ENCODE measurements around the gene THSD8.
A peak's percentile ranks its signal among the peaks of the same experiment; 100 is the strongest.
"Not testable (repeated sequence)": the region's sequence is repeated elsewhere in the genome, so short reads cannot be mapped to it uniquely, and the experiment has no call there.

The THSD8 gene

GRCh38 chr19:12825254-12826131 lies 23.6 kb downstream of the THSD8 start:
- no peak for ATAC-seq

DNA sequence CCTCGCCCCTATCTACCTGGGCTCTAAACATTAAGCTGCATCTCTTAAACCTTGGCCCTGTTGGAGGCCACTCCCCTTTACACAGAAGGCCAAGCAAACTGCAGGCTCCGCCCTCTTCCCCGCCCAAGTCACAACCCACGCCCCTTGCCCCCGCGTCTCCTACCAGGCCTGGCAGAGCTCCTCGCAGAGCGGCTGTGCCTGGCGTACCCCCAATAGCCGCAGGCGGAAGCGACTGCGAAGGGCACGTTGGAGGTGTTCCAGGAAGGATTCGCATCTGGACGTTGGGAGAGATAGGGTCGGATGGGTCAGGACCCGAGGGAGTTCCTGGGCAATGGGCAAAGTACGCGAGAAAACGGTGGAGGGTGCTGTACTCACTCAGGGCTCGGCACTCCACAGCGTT lies 26.6 kb downstream of the THSD8 start:
- ATAC-seq, result peak in 1 of 2 donors; percentile 48

- ATAC-seq, result no peak
Observed at GRCh38 chr19:12833418-12833737, 31.5 kb downstream of the THSD8 start.

- ATAC-seq, result peak in 1 of 2 donors; percentile 28
Observed at GRCh38 chr19:12833738-12834565, 32.1 kb downstream of the THSD8 start.

GRCh38 chr19:12834566-12834943 lies 32.7 kb downstream of the THSD8 start, which contains the start of gene RTBDN:
TSS of gene RTBDN (minus strand) at chr19:12834579. CDS start at chr19:12829979, 4,600 bp downstream.
- ATAC-seq, result no peak

DNA sequence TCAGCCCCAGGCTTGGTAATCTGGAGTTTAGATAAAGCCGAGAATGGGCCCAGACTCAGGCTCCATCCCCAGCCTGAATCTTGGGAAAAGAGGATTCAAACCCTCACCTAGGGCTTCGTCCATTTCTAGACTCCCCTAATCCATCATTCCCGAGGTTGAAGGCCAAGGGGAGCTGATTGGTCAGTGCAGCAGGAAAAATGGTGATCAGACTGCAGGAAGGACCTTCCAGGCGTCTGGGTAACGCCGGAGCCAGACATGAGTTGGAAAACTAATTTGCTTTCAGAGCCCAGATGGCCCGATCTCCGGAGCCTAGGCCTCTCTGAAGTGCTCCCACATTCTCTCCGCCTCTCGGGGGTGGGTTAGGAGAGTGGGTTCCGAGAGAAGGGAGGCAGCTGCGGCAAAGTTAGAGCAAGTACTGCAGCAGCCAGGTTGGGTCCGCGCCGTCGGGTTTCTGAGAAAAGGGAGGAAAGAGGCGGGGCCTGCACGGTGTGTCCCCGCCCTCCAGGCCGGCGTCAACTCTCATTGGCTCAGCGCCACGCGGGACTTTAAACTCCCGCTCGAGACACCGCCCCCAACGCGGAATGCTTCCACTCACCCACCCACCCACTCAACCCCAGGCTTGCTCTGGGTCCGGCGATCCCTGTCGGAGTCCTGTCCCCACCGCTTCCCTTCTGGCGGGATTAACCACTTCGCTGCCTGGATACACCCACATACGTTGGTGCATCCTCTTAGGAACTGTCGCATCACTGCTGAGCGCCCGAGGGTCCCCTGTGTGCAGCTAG lies 33.3 kb downstream of the THSD8 start:
- no peak for ATAC-seq

GRCh38 chr19:12836529-12836863 lies 34.6 kb downstream of the THSD8 start:
- ATAC-seq, result no peak

GRCh38 chr19:12837225-12837624 lies 35.4 kb downstream of the THSD8 start:
- ATAC-seq, result peak in 1 of 2 donors; percentile 34

- ATAC-seq, result peak; percentile 55 to 58
Observed at GRCh38 chr19:12838182-12838885, 36.5 kb downstream of the THSD8 start, which contains the start of gene MAST1. TSS of gene MAST1 (plus strand) at chr19:12838515. CDS start at chr19:12838573, 58 bp downstream.

DNA sequence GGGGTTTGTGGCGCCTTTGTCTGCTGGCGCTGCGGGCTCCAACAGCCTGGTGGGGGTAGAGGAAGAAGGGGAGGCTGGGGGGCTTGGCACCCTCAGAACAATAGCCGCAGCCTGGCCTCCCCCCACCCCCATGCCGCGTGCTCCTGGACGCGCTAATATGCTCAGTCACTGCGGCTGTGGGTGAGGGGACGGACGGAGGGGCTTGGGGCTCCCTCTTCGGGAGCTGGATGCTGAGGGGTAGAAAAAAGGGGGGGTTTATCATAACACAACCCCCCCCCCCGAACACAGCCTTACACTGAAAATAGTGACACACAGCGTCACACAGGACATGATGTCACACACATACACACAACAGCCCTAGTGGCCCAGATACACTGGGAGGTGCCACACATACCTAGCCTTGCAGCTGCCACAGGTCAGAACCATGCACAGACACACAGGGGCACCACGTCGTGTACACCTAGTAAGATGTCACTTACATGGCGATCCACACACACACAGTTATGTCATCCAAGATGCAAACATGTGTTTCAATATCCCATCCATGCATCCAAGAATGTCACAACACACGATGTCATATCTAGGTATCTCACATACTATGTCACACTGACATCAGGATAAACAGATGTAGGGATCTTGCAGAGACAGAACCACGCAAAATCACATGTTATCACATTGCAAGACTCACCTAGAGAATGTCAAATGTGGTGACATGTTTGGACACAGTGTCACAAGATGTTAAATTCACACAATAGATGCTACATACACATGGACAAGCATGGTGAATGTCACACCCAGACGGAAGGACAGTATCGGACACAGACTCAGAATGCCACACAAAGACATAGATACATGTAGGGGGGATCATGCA lies 37.3 kb downstream of the THSD8 start:
- ATAC-seq, result peak; percentile 52 to 58

GRCh38 chr19:12840091-12841079 lies 38.5 kb downstream of the THSD8 start:
- no peak for ATAC-seq

DNA sequence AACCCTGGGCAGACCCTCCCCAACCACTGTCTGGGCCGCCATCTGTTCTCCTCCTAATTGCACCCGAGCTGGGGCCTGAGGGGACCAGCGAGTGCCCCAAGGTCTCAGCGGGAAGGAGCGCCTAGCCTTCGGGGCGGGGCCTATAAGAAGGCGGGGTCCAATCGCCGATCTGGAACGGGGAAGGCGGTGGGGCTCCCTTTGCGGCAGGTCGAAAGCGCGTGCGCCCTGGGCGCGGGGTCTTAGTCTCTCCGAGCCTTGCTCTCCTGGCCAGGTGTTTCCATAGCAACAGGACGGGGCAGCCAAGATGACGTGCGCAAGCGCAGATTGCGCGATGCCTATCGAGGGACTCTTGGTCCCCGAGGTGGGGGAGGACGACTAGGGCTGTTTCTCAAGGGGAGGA lies 39.2 kb downstream of the THSD8 start:
- ATAC-seq, result no peak

- no peak for ATAC-seq
Observed at GRCh38 chr19:12842511-12842910, 40.6 kb downstream of the THSD8 start.

GRCh38 chr19:12843328-12843727 lies 41.5 kb downstream of the THSD8 start:
- no peak for ATAC-seq

DNA sequence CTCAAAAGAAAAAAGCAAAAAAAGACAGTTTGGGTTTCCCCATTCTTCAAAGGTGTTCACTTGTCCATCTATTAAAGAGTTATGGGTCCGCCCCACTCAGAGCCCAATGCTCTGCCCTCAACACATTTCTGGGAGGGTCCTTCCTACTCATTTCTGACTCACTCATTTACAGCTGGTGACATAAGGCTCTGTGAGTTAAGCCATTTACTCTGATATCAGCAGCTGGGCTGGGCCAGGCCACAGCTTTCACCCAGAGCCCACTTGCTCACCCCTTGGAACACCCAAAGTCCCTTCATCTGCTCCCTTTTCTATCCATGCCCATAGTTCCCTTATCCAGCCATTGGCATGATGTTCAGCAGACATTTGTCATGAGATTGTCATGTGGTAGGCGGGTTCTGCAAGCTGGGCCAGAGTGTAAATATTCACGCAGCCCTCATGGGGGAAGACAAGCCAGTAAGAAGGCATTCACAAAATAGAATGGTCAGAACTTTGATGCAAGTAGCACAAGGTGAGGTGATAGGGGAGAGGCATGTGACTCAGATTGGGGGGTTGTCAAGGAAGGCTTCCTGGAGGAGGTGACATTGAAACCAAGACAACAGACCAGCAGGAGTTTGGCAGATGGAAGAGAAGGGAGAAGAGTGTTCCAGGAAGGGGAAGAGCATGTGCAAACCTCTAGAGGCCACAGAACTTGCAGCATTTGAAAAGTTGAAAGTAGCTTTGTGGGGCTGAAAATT lies 42.3 kb downstream of the THSD8 start:
- ATAC-seq, result no peak

DNA sequence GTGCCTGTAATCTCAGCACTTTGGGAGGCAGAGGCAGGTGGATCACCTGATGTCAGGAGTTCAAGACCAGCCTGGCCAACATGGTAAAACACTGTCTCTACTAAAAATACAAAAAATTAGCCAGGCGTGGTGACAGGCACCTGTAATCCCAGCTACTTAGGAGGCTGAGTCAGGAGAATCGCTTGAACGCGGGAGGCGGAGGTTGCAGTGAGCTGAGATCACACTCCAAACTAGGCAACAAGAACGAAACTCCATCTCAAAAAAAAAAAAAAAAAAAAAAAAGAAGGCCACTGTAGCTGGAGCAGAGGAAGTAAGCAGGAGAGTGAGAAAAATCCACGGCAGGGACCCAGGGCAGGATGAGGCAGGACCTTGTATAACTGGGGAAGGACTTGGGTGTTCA lies 44.7 kb downstream of the THSD8 start:
- ATAC-seq, result not testable (repeated sequence)

- ATAC-seq, result peak; percentile 97 to 98
Observed at GRCh38 chr19:12847159-12848139, 45.6 kb downstream of the THSD8 start.
